ENCODE results near the gene EIF2AK3.
A peak's percentile ranks its signal among the peaks of the same experiment; 100 is the strongest.
"Not testable (repeated sequence)": the region's sequence is repeated elsewhere in the genome, so short reads cannot be mapped to it uniquely, and the experiment has no call there.

The EIF2AK3 gene

DNA sequence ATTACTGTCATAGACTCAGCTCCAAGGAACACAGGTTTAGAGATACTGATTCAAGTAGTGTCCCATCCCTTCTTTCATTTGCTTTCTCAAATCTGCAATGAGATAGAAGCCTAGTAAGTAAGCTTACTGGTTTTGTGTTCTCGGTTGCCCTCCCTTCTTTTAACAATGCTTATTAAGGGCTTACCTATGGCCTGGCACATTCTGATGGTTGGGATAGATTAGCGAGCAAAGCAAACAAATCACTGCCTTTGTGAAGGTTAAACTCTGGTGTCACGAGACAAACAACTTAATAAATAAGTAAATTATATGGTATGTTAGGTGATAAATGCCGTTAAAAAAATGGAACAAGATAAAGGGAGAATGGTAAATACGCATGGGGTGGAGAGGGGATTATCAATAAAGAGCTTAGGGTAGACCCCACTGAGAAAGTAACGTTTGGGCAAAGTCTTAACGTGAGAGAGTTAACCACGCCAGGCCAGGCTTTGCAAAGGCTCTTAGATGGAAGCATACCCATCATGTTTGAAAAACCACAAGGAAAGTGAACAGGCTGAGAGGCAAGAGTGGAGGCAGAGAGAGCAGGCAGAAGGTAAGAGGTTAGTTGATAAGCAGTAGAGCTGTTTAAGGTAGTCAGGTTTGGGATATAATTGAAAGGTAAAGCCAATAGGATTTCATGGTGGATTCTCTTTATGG, 31.0 kb downstream of the EIF2AK3 start:
- no peak for DNase-seq (ENCODE audit: low read depth)

DNA sequence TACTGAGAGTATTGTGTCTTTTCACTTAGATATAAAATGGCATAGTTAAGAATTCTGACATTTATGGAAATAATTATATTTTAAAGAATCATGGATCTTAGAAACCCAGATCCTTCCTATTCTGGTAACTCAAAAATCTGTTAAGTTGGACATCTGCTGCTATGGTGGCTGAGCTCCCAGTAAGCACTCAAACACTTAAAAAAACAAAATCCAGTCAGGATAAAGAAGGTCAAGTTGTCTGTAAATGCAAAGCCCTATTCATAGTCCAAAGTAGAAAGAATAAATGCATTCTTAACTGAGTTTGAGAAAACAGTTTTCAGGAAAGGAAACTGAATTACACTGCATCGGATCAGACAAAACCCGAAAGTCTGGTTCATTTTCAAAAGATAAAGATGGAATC, 35.6 kb downstream of the EIF2AK3 start:
- no peak for DNase-seq (ENCODE audit: low read depth)

DNA sequence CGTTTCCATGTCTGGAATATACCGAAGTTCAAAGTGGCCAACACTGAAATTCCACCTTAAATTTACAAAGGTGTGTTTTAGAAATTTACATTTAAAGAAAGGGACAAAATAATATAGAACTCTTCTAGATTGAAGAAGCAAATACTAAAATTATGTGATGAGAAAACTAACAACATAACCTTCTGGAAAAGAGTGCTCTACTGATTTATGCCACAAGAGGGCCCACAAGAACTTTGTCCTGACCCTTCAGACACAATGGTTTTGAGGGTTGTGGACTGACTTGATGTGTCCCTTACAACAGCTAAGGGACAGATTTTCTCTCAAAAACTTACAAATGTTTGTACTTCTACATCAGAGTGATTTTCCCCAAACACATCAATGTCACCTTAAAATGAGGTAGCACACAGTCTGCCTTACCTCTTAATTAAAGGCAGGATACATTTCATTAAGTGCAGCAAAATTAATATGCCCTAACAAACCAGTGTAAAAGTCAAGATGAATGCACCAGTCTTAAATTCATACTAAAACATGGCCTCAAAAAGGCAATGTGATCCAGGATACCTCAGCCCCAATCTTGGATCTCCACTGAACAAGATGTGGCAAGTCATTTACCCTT, 36.2 kb downstream of the EIF2AK3 start:
- peak; percentile 47 for DNase-seq (ENCODE audit: low read depth)

DNA sequence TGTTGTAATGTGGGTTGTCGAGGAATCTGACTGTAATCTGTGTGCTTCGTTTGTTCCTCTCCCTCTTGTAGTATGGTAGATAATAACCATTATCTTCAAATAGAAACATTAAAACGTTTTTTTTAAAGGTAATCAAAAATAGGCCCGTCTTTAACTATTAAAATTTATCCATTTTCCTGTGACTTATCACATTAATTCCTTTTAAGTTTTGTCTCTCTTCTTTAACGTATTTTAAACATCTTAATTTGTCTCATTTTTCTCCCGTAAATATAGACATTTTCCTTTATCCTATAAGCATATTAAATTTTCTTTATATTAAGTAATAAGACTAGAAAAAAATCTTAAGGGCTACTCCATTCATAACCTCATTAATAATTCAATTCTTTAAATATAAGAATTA, 41.3 kb downstream of the EIF2AK3 start:
- no peak for DNase-seq (ENCODE audit: low read depth)

DNA sequence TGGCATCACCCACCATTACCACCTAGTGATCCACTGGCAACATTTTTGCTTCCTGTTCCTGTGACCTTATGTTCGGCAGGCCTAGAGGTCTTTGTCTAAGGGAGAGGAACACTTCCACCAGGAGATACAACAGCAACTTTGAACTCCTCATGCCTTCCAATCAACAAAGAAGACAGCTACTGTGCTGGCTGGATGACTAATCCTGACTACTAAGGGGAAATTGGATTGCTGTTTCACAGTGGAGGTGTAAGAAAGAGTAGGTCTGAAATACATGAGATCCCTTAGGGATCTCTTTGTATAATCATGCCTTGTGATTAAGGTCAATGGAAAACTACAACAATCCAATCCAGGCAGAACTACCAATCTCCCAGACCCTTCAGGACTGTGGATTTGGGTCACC, 45.2 kb downstream of the EIF2AK3 start:
- no peak for DNase-seq (ENCODE audit: low read depth)

DNA sequence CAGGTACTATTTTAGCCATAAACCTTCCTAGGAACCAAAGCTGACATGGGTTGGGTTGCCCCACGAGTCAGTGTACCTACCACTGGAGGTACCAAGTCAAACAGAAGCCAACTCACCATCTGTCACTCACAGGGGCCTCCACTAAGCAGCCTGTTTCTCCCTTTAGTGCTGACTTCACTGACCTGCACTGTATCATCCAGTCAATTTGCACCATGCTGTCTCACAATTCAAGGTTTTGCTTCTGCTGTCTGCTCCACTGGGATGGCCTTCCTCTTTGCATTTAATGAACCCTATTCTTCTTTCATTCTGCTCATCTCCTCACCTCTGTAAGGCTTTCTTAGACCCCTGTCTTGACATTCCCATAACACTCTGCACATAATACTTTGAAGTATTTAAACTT, 47.2 kb downstream of the EIF2AK3 start:
- no peak for DNase-seq (ENCODE audit: low read depth)

DNA sequence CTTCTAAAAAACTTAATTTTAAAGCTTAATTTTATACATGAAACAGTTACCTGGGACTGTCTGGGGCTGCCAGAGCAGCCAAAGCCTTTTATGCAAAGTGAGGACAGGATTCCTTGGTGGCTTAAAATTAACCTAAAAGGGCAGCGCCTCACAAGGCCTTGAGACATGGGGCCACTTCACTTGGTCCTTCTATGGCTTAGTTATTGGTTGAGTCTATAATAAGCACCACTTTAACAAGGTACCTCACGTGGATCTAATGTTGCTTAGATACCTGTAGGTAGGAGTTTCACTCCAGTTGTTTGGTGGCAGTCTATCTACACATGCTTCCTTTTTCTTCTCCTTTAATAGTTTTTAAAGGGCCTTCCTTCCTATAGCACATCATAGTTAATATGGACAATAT, 51.6 kb downstream of the EIF2AK3 start:
- no peak for DNase-seq (ENCODE audit: low read depth)

DNA sequence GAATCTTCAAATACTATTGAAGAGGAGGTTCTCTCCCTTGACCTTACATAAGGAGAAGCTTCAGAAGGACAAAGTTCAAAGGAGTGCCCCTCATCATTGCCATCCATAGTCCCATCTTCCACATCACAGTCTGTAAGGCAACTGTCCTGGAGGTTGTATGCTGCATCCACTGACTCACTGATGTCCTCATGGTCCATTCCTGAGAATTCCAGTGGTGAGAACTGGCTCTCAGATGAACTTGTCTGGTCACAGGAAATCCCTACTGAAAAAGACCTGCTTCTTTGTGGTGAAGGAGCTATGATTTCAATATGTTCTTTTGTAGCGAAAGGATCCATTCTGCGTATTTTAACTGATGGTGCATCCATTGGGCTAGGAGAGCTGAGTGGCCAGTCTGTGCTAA, 52.2 kb downstream of the EIF2AK3 start:
- DNase-seq (ENCODE audit: low read depth): no peak

DNA sequence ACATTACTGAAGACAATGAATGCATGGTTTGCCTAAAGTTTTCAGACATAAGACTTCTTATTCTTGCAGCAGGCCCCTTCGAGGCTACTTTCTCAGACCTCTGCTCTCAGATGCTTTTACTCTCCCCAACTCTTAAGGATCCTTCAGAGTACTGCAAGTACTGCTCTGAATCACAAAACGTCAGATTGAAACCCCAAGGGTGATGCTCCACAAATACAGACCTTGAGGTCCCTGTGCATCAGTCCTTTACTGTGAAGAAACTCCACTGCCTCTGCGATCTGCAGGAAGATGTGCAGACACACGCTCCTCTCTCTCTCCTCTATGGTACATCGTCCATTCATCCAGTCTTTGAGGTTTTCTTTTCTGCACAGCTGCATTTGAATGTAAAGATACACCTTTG, 52.8 kb downstream of the EIF2AK3 start:
- no peak for DNase-seq (ENCODE audit: low read depth)

DNA sequence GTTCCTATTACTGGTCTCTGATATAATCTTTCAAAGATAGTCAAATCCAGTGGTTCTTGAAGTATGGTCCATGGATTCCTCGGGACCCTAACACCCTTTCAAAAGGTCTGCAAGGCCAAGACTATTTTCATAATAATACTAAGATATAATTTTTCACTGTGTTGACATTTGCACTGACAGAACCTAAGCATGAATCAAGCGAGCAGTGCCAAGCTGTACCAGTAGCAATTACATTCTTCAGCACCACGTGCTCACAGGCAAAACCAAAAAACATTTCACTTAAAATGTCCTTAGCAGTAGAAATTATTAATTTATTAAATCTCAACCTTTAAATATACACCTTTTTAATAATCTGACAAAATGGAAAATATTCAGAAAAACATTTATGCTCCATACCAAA, 59.1 kb downstream of the EIF2AK3 start:
- DNase-seq (ENCODE audit: low read depth): no peak

DNA sequence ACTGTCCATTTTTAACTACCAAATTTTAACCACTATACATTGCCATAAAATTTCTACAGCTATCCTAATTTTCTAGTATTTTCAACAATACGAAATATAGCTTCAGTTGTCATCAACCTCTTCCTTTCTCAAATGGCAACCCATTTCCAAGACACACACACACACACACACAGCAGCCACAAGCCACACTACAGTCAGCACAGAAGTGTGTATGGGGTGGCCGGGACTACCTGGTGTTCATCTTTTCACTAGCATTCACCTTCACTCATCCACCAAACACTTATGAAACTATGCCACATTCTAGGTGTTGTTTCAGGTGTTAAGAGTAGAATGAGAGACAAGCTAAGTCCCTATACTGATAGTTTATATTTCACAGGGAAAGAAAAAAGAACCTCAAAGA, 62.9 kb downstream of the EIF2AK3 start:
- DNase-seq (ENCODE audit: low read depth): no peak

DNA sequence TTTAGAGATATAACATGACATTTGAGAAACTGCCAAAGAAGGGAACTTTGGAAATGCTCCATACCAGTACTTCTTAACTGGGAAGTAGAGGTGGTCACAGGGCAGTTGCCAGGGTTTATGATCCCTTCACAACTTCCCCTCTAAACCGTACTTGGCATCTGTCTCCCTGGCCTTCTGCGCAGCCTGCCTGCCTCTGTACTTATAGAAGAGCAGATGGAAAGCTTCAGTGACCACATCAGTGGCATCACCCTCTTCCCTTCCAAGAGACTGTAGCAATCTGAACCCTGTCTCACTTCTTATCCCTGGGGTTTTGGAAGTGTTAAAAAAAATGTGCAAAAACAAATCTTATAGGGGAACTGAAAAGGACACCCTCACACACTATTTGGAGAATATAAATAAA, 64.1 kb downstream of the EIF2AK3 start:
- DNase-seq (ENCODE audit: low read depth): no peak

DNA sequence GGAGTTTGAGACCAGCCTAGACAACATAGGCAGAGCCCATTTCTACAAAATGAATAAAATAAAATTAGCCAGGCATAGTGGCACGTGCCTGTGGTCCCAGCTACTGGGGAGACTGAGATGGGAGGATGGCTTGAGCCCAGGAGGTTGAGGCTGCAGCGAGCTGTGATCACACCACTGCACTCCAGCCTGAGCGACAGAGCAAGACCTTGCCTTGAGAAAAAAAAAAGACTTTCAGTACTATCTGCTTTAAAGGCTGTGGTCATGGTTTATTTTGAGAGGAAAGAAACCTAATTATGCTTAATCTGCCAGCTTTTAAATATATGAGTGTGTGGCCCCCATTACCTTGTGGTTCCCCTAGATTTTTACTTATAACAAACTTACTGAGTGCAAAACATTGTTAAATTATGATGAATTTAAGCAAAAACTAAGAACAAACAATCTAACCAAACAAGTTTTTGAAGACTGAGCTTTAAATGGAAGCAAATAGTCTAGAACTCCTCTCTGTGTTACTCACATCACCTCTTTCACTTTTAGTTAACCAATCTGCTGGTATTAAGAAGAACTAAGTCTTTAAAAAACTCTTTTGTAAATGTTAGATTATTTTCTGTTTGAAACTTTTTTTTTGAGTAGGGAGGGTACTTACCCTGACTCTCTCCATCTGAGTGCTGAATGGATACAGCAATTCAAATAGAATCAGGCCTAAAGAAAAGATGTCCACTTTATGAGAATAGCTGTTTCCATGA, 65.4 kb downstream of the EIF2AK3 start:
- no peak for DNase-seq (ENCODE audit: low read depth)

DNA sequence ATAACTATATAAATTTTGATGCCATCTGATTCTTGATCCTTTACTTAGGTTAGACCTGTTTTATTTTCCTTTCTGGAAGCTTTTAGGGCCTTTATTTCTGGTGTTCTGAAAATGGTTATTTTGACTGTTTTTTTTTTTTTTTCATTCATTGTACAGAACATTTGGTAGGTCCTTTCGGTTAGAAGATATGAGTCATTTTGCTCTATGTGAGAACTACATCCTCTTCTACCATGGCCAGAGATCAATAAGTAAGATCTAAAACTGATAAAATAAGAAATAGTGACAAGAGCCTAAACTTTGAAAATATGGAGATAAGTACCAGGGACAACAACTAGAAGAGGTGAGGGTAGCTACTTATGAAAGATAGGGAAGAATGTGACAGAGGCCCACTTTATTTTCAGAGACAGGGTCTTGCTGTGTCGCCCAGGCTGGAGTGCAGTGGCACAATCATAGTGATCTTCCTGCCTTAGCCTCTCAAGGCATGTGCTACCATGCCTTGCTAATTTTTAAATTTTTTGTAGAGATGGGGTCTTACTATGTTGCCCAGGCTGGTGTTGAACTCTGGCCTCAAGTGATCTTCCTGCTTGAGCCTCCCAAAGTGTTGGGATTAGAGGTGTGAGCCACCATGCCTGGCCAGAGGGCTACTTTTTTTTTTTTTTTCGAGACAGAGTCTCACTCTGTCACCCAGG, 66.5 kb downstream of the EIF2AK3 start:
- DNase-seq (ENCODE audit: low read depth): no peak

DNA sequence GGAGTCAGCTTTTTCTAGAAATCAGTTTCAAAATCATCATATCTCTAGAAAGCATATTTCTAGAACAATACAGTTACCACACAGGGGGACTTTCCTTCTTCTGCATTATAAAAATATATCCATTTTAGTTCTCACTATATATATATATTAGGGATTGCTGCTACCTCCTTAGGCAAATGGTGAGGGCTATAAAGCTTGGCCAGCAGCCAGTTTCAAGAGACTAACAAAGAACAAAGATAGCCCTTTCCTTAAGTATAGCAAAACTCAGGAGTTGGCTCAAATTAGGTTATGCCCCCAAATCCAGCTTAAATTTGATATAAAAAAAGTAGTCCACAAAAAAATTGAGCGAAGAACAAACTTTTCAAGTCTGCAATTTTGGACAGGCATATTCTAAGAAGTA, 70.0 kb downstream of the EIF2AK3 start:
- no peak for DNase-seq (ENCODE audit: low read depth)

DNA sequence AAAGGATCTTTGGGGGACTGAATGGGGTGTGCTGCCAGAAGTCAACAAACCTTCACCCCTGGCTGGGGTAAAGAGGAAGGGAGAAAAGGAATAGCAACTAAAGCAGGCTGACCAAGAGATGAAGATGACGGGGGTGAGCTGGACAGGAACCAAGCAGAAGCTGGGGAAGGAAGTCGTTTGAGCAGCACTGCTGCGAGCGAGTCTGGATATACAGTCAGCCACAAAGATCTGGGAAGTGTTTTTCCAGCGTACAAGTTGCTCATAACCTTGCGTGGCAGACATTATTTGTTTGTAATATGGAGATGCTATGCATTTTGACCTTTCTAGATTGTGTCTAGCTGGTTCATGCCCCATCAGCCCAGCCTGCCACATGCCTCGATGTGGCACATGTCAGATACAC, 71.2 kb downstream of the EIF2AK3 start:
- DNase-seq (ENCODE audit: low read depth): no peak

DNA sequence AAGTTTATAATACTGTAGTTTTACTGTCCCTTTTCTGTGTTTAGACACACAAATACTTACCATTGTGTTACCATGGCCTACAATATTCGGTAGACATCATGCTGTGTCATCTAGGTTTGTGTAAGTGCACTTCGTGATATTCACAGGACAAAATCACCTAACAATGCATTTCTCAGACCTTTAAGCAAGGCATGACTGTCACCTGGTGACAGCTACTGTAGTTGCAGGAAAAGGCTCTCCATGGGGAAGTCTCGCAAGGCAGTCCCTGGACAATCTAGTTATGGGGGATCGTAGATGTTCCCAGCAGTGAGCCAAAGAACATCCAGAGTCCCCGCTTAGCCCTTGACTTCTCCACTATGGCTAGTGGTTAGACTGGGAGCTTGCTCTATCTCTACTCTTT, 73.1 kb downstream of the EIF2AK3 start:
- no peak for DNase-seq (ENCODE audit: low read depth)

DNA sequence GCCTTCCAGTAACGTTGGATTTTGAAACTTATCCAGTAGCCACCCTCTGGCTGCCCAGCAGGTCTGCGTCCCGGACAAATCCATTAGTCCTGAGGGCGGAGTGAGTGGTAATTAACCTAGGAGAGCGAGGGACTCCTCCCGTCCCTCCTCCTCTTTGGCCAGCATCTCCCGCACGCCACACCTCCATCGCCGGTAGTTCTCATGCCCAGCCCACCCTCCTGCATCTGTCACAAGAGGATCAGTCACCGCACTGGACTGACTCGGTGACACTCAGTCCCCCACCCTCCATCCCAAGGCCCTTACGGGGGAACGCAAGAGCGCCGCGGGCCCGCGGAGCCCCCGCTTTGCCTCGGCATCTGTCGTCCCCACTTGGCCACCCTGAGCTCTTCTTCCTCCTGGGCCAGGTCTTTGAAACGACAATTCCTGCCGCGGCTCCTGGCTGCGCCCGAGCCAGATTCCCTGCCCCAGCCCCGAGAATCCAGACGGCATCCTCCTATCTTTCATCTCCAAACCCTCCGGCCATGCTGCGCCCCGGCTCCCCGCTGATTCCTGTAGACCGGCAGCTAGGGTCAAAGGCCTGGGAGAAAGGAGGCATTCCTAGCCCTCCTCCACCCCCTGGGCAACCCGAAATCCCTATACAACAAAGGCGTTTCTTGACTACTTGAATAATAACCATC, 77.5 kb downstream of the EIF2AK3 start:
- no peak for DNase-seq (ENCODE audit: low read depth)

DNA sequence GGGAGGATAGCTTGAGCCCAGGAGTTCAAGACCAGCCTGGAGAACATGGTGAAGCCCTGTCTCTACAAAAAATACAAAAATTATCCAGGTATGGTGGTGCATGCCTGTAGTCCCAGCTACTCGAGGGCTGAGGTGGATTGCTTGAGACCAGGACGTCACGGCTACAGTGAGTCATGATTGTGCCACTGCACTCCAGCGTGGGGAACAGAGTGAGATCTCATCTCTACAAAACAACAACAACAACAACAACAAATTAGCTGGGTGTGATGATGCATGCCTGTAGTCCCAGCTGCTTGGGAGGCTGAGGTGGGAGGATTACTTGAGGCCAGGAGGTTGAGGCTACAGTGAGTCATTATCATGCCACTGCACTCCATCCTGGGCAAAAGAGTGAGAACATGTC, 81.0 kb downstream of the EIF2AK3 start:
- not testable (repeated sequence) for DNase-seq (ENCODE audit: low read depth)

DNA sequence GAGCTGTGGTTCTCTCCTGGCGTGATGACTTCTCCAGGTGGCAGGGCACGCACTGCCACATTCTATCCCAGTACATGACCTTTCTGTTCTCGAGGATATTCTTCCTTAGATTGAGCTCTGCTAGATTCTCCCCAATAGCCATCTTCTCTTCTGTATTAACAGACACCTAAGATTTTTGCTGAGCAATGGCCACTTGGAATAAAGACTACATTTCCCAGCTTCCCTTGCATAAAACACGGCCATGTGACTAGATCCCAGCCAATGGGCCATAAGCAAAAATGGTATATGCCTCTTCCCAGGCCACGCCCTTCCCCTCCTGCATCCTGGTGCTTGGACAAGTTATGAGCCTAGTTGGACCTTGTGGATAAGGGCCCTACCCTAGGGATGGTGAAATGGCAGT, 82.1 kb downstream of the EIF2AK3 start:
- no peak for DNase-seq (ENCODE audit: low read depth)

DNA sequence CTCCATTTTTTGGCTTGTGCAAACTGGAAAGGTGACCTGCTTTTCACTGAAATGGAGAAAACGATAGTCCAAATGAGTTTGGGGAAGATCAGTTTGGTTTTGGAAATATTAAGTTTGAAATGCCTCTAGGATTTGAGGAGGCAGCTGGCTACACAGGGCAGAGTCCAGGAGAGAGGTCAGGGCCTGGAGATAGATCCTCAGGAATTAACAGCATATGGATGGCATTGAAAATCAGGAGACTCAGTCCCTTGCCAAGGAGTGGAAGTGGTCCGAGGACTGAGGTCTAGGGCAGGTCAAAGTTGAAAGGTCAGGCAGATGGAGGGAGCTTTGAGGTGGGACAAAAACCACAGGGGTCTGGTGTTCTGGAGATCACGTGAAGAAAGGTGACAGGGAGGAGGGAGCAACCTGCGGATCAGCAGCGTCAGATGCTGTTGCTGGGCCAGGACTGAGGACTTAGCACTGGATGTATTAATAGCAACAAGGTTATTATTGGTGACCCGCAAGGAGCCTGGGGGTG, 83.7 kb downstream of the EIF2AK3 start:
- no peak for DNase-seq (ENCODE audit: low read depth)

DNA sequence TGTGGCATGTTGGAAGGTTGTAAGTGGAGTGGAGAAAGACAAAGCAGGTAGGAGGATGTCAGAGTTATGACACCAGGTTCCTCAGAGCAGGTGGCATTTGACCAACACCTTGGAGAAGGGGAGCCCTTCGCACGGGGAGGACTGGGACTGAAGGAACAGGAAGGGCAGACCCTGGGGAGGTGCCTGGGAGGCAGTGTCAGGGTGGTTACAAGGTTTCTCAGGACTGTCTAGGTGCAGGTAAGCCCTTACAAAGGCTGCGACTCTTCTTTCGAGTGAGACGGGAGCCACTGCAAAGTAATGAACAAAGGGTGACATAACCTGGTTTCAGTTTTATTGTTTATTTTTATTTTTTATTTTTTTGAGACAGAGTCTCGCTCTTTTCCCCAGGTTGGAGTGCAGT, 84.6 kb downstream of the EIF2AK3 start:
- DNase-seq (ENCODE audit: low read depth): no peak

Data from stromal cell of bone marrow (primary cell).